IMR-90 (cell line): ENCODE results near the gene PDCD1. TPM values are rescaled to one million over a fixed set of nuclear protein-coding genes. Genes with fewer than 3 reads are reported as not detected.

Experiments used
- ATAC-seq: fragments of 200-7000 bp; cut with Tn5 transposase; 2 replicates; pipeline ENCODE4 v1.9.1; 2020; ENCODE audit warnings: low read depth, mild to moderate bottlenecking, moderate library complexity
- BruUV-seq: library from RNA; stranded (reverse); fragments of 400-500 nt; replicated peaks from 2 replicates; lab custom pipeline; 2021; lab: Mats Ljungman, UMichigan
- CTCF ChIA-PET: fragments of 300-600 bp; formaldehyde crosslinking; extraction: SDS; loops from one replicate; lab custom pipeline; 2021; ENCODE audit warnings: antibody characterized with exemption; lab: Yijun Ruan, JAX
- POLR2A ChIA-PET: fragments of 300-600 bp; sonication (Branson Sonifier 250); formaldehyde crosslinking; loops from one replicate; lab custom pipeline; 2022; ENCODE audit warnings: antibody characterized with exemption; ENCODE audit not compliant: unreplicated experiment; lab: Charles Lee
- DNase-seq: peaks from one replicate; pipeline ENCODE4 v3.0.0; 2013
- H2AFZ ChIP-seq: replicated peaks from 2 replicates; pipeline ENCODE3; 2013; ENCODE audit warnings: low read length, mild to moderate bottlenecking; ENCODE audit not compliant: poor library complexity
- H2AK5ac ChIP-seq: 2 replicates; pipeline ENCODE4 v1.6.1; 2013; ENCODE audit warnings: low read depth, low read length, inconsistent platforms
- H2AK9ac ChIP-seq: replicated peaks from 2 replicates; pipeline ENCODE3; 2013; ENCODE audit warnings: mild to moderate bottlenecking, low read depth, low read length, moderate library complexity; ENCODE audit not compliant: poor library complexity
- H2BK120ac ChIP-seq: 2 replicates; pipeline ENCODE4 v1.6.1; 2013; ENCODE audit warnings: low read depth, low read length, inconsistent platforms
- H2BK15ac ChIP-seq: 3 replicates; pipeline ENCODE4 v1.6.1; 2013; ENCODE audit warnings: low read depth, low read length, inconsistent platforms
- H2BK20ac ChIP-seq: 2 replicates; pipeline ENCODE4 v1.6.1; 2013; ENCODE audit warnings: low read depth, mild to moderate bottlenecking, inconsistent platforms, low read length, moderate library complexity
- H2BK5ac ChIP-seq: 2 replicates; pipeline ENCODE4 v1.6.1; 2013; ENCODE audit warnings: mild to moderate bottlenecking, low read depth, low read length, inconsistent platforms; ENCODE audit not compliant: poor library complexity, severe bottlenecking
- H3K14ac ChIP-seq: replicated peaks from 2 replicates; pipeline ENCODE4 v1.6.1; 2013; ENCODE audit warnings: low read depth, low read length, inconsistent platforms
- H3K18ac ChIP-seq: 2 replicates; pipeline ENCODE4 v1.6.1; 2013; ENCODE audit warnings: low read depth, low read length, control low read depth
- H3K23ac ChIP-seq: 2 replicates; pipeline ENCODE4 v1.6.1; 2013; ENCODE audit warnings: low read depth, low read length, inconsistent platforms
- H3K27ac ChIP-seq: 2 replicates; pipeline ENCODE4 v1.5.1; 2013; ENCODE audit warnings: mild to moderate bottlenecking, control low read depth, low read length; ENCODE audit not compliant: insufficient read depth
- H3K27me3 ChIP-seq: 2 replicates; pipeline ENCODE4 v1.6.1; 2013; ENCODE audit warnings: low read length; ENCODE audit not compliant: control insufficient read depth, insufficient read depth
- H3K36me3 ChIP-seq: 2 replicates; pipeline ENCODE4 v1.6.1; 2013; ENCODE audit warnings: low read length, mixed read lengths; ENCODE audit not compliant: control insufficient read depth, insufficient read depth
- H3K4ac ChIP-seq: 2 replicates; pipeline ENCODE4 v1.6.1; 2013; ENCODE audit warnings: low read depth, low read length, inconsistent platforms
- H3K4me1 ChIP-seq: 2 replicates; pipeline ENCODE4 v1.6.1; 2013; ENCODE audit warnings: low read length, mixed read lengths; ENCODE audit not compliant: control insufficient read depth, insufficient read depth
- H3K4me2 ChIP-seq: 2 replicates; pipeline ENCODE4 v1.6.1; 2013; ENCODE audit warnings: low read depth, mild to moderate bottlenecking, control low read depth, low read length, moderate library complexity
- H3K4me3 ChIP-seq: 2 replicates; pipeline ENCODE4 v1.5.1; 2013; ENCODE audit warnings: low read depth, mild to moderate bottlenecking, control low read depth, low read length, moderate library complexity; ENCODE audit not compliant: insufficient read depth
- H3K56ac ChIP-seq: 2 replicates; pipeline ENCODE4 v1.6.1; 2013; ENCODE audit warnings: low read length, inconsistent platforms; ENCODE audit not compliant: insufficient read depth; ENCODE audit errors: extremely low read depth
- H3K79me1 ChIP-seq, 2 experiments: 2 replicates each; pipeline ENCODE4 v1.6.1; 2013; ENCODE audit warnings: low read length in 2 of 2, inconsistent platforms in 1 of 2, low read depth in 1 of 2
- H3K9ac ChIP-seq: 2 replicates; pipeline ENCODE4 v1.6.1; 2013; ENCODE audit warnings: low read depth, low read length, control low read depth
- H3K9me1 ChIP-seq: 2 replicates; pipeline ENCODE4 v1.6.1; 2013; ENCODE audit warnings: low read length, inconsistent platforms; ENCODE audit not compliant: insufficient read depth
- H3K9me3 ChIP-seq: 2 replicates; pipeline ENCODE4 v1.6.1; 2013; ENCODE audit warnings: low read length; ENCODE audit not compliant: control insufficient read depth, insufficient read depth
- H4K20me1 ChIP-seq: 2 replicates; pipeline ENCODE4 v1.6.1; 2013; ENCODE audit warnings: low read length, inconsistent platforms; ENCODE audit not compliant: insufficient read depth
- H4K5ac ChIP-seq: 2 replicates; pipeline ENCODE4 v1.6.1; 2013; ENCODE audit warnings: mild to moderate bottlenecking, low read depth, low read length, control low read depth
- H4K8ac ChIP-seq, 2 experiments: 2 replicates each; pipeline ENCODE4 v1.6.1; 2013; ENCODE audit warnings: low read depth in 2 of 2, low read length in 2 of 2, control low read depth in 1 of 2, inconsistent platforms in 1 of 2
- H4K91ac ChIP-seq: 2 replicates; pipeline ENCODE4 v1.6.1; 2013; ENCODE audit warnings: low read depth, low read length, inconsistent platforms; ENCODE audit not compliant: insufficient read depth
- CHD1 ChIP-seq: IDR thresholded peaks from 2 replicates; pipeline ENCODE4 v1.6.1; 2012; ENCODE audit warnings: low read depth, low read length, improper control_type of control experiment
- WGBS, 2 experiments: methylation state at CpG; one replicate each; pipeline versions ENCODE4 v1.1.5 to v1.1.7; 2013; ENCODE audit warnings: missing lambda C conversion rate in 2 of 2; ENCODE audit not compliant: insufficient read length in 1 of 2; ENCODE audit errors: extremely low coverage in 2 of 2; 5-methylcytosine and 5-hydroxymethylcytosine counted together
- dilution Hi-C: fragments of 300-500 bp; cut with HindIII; formaldehyde crosslinking; loops from one replicate; pipeline ENCODE4 v1.14.3; 2018; ENCODE audit warnings: low sequenced_read_pairs; ENCODE audit not compliant: unreplicated experiment
- in situ Hi-C: fragments of 300-500 bp; cut with MboI; formaldehyde crosslinking; loops from 3 replicates; pipeline ENCODE4 v1.14.3; 2019; ENCODE audit warnings: low sequenced_read_pairs, inconsistent platforms, mixed read lengths
- intact Hi-C: fragments of 100-400 bp; cut with micrococcal nuclease; formaldehyde crosslinking; loops from 2 replicates; pipeline ENCODE4 v1.10.0; 2022
- polyA plus RNA-seq, 3 experiments: library from polyadenylated mRNA; depleted of rRNA; stranded (reverse); fragments of >200 nt; gene quantifications; 2 replicates each; pipeline ENCODE4 v1.2.3, GENCODE V29; 2012; ENCODE audit warnings: low replicate concordance in 1 of 3
- total RNA-seq: library from RNA; depleted of rRNA; stranded (reverse); fragments of >200 nt; gene quantifications from 2 replicates; pipeline ENCODE4 v1.2.3, GENCODE V29; 2012
- TF ChIP-seq, protein P1 (sequence below): conservative IDR thresholded peaks from 2 replicates; pipeline ENCODE4 v1.5.1; 2012; ENCODE audit warnings: mild to moderate bottlenecking, low read depth, low read length, improper control_type of control experiment

PDCD1 gene
- total and polyA plus RNA-seq, 2 of the 4 experiments (the other 2 are of a cell fraction), result not detected

DNA sequence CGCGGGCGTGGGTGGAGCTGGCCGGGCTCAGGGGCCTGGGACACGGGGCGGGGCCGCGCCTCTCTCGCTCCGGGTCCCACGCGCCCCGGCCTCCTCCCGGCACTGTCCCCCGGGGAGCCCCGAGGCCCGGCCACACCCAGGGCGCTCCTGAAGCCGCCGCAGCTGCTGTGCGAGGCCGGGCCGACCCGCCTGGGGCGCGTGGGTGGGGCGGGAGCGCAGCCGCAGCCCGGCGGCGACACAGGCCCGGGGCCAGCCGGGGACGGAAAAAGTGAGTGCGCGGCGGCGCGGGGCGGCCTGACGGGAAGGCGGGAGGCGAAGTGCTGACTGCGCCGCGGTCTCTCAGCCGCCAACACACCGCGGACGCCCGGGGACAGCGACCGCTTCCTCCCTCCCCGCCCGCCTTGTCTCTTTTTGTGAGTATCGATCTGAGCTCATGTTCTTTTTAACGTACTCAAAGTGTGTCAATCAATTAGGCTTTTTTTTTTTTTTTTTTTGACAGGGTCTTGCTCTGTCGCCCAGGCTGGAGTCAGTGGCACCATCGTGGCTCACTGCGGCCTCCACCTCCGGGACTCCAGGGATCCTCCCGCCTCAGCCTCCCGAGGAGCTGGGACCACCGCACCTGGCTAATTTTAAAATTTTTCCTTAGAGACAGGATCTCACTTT is 14.5 kb downstream of the PDCD1 start:
- no peaks in the 10 kb centered on the region for H3K36me3 ChIP-seq
- no peak overlapping the region for H2AK5ac ChIP-seq
- no peaks in the 10 kb centered on the region for H3K9me1 ChIP-seq
- no peak overlapping the region for H2AK9ac ChIP-seq
- H3K27ac ChIP-seq, result no peak overlapping the region
- dilution Hi-C loops, result no loop called here
- no peak overlapping the region for H3K56ac ChIP-seq
- in situ Hi-C loops, result no loop called here
- CTCF ChIA-PET, result no interaction called here
- H3K9ac ChIP-seq, result 0 out of 2 replicates have a peak overlapping the region, but pooled peaks have one; percentile 5
- H3K79me1 ChIP-seq, result no peaks in the 10 kb centered on the region
- peak overlapping the region; percentile 11 for H3K4me3 ChIP-seq
- DNase-seq (peak; percentile 22), ATAC-seq (peak; percentile 95)
- H3K4me2 ChIP-seq, result peak overlapping the region; percentile 40
- no peak overlapping the region for H4K91ac ChIP-seq
- H3K4ac ChIP-seq, result no peak overlapping the region
- no peak for TF ChIP-seq CHD1
- TF ChIP-seq, protein P1, sequence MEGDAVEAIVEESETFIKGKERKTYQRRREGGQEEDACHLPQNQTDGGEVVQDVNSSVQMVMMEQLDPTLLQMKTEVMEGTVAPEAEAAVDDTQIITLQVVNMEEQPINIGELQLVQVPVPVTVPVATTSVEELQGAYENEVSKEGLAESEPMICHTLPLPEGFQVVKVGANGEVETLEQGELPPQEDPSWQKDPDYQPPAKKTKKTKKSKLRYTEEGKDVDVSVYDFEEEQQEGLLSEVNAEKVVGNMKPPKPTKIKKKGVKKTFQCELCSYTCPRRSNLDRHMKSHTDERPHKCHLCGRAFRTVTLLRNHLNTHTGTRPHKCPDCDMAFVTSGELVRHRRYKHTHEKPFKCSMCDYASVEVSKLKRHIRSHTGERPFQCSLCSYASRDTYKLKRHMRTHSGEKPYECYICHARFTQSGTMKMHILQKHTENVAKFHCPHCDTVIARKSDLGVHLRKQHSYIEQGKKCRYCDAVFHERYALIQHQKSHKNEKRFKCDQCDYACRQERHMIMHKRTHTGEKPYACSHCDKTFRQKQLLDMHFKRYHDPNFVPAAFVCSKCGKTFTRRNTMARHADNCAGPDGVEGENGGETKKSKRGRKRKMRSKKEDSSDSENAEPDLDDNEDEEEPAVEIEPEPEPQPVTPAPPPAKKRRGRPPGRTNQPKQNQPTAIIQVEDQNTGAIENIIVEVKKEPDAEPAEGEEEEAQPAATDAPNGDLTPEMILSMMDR, result peak; percentile 26; the same call in 1 of the 2 replicates
- no peak overlapping the region for H2BK5ac ChIP-seq
- intact Hi-C loops, result no loop called here
- no peaks in the 10 kb centered on the region for H3K9me3 ChIP-seq
- peak overlapping the region; percentile 85 for H2AFZ ChIP-seq
- POLR2A ChIA-PET, result no interaction called here
- no peak overlapping the region for H3K18ac ChIP-seq
- no peak overlapping the region for H2BK120ac ChIP-seq
- no peak overlapping the region for H4K8ac ChIP-seq
- no peaks in the 10 kb centered on the region for H3K4me1 ChIP-seq
- H3K27me3 ChIP-seq, result peaks cover 10% of the 10 kb centered on the region
- WGBS, 2 experiments, result 1% methylated on average over 52 of the region's 65 CpGs; no CpG with 5 or more reads in 1 of the 2 experiments
- BruUV-seq, result no TSS peak
- no peaks in the 10 kb centered on the region for H4K20me1 ChIP-seq
- no peak overlapping the region for H3K14ac ChIP-seq
- H2BK15ac ChIP-seq, result no peak overlapping the region
- H4K5ac ChIP-seq, result no peak overlapping the region
- H2BK20ac ChIP-seq, result no peak overlapping the region
- no peak overlapping the region for H3K23ac ChIP-seq
